ENCODE measurements around the gene TRAM2. TPM values are rescaled to one million over a fixed set of nuclear protein-coding genes. Genes with fewer than 3 reads are reported as not detected.
A peak's percentile ranks its signal among the peaks of the same experiment; 100 is the strongest.

The TRAM2 gene
- total and polyA plus RNA-seq, 2 donors (not counting 3 experiments of a cell fraction or from before 2014, with no cell fraction given): 85.7 to 98.6 TPM

- Histone ChIP-seq H3K27me3 (ENCODE audit: control insufficient read depth in 2 of 2, insufficient read depth in 2 of 2, low read length in 2 of 2) (no peaks in the 10 kb centered on the region), H3K9me1 (replicated peaks; ENCODE audit: control insufficient read depth, extremely low read depth, insufficient read depth, low read length) (no peaks in the 10 kb centered on the region), H3K79me2 (ENCODE audit: control insufficient read depth, insufficient read depth, low read length) (no peaks in the 10 kb centered on the region), H3K4me2 (ENCODE audit: insufficient read depth, low read length) (peak overlapping the region; percentile 43), H3K9ac (replicated peaks; ENCODE audit: extremely low read depth, insufficient read depth, low read length) (peak overlapping the region; percentile 8), H2AFZ (ENCODE audit: low read depth, low read length) (no peak overlapping the region), H4K20me1 (replicated peaks; ENCODE audit: control insufficient read depth, extremely low read depth, insufficient read depth, low read length) (no peaks in the 10 kb centered on the region), H3K9me3 (replicated peaks; ENCODE audit: control insufficient read depth, insufficient read depth, low read length) (no peaks in the 10 kb centered on the region), H3K36me3 (ENCODE audit: control insufficient read depth in 2 of 2, extremely low read depth in 1 of 2, insufficient read depth in 2 of 2, low read length in 2 of 2) (no peaks in the 10 kb centered on the region), H3K27ac (ENCODE audit: insufficient read depth, low read depth, low read length) (peak overlapping the region; percentile 65), H3K4me3 (replicated peaks in 1 of 3; ENCODE audit: insufficient read depth in 1 of 3, low read depth in 1 of 3, low read length in 3 of 3) (no peak overlapping the region), H3K4me1 (ENCODE audit: control insufficient read depth, extremely low read depth, insufficient read depth, low read length) (peaks cover 35% of the 10 kb centered on the region)
- dilution Hi-C loops (cut with MboI; ENCODE audit: extremely low pct_ligation_motif_present, low sequenced_read_pairs): no loop called here
- peak; percentile 83 for TF ChIP-seq FOS (IDR thresholded peaks at IDR 0.05; ENCODE audit: borderline replicate concordance, insufficient read depth, low read length)
- peak; percentile 84 for TF ChIP-seq POLR2AphosphoS5 (IDR thresholded peaks at IDR 0.05; ENCODE audit: insufficient read depth, low read depth, low read length)
- TF ChIP-seq GATA2 (IDR thresholded peaks at IDR 0.05; ENCODE audit: insufficient read depth, insufficient read length, low read depth, low read length): peak; percentile 96
- TF ChIP-seq MYC (IDR thresholded peaks at IDR 0.05; ENCODE audit: low read depth, low read length): no peak
- peak; percentile 68 for TF ChIP-seq JUN (IDR thresholded peaks at IDR 0.05; ENCODE audit: borderline replicate concordance, insufficient read depth, insufficient read length, low read depth)
- no peak for TF ChIP-seq MAX (IDR thresholded peaks at IDR 0.05; ENCODE audit: insufficient read depth, insufficient read length)
- intact Hi-C loops (cut with micrococcal nuclease): loop anchor here (1.0 to 2.0 kb wide), 5 partner anchors 32 to 85 kb away; partner anchors contain the start of gene EFHC1
- FAIRE-seq (peak; percentile 98), DNase-seq (ENCODE audit: low read depth, low spot score) (peak; percentile 80)
- CTCF ChIA-PET: interaction anchor here (0.7 to 1.6 kb wide), 9 partner anchors 9 to 83 kb away, joined by 3 to 14 read pairs (median 5); partner anchors contain the start of gene EFHC1
- no TSS peak for BruUV-seq (replicated peaks)
- POLR2A ChIA-PET: interaction anchor here (1.3 to 1.6 kb wide), 2 partner anchors 66 to 73 kb away, joined by 3 to 5 read pairs; no protein-coding TSS in a partner anchor
Measured at GRCh38 chr6:52489881-52490280, 87.0 kb downstream of the TRAM2 start.

GRCh38 chr6:52483671-52484003, 93.2 kb downstream of the TRAM2 start:
- Histone ChIP-seq H3K9me1 (replicated peaks; ENCODE audit: control insufficient read depth, extremely low read depth, insufficient read depth, low read length) (no peaks in the 10 kb centered on the region), H3K9ac (replicated peaks; ENCODE audit: extremely low read depth, insufficient read depth, low read length) (no peak overlapping the region), H3K4me1 (ENCODE audit: control insufficient read depth, extremely low read depth, insufficient read depth, low read length) (peaks cover 2% of the 10 kb centered on the region), H3K4me3 (replicated peaks in 1 of 3; ENCODE audit: insufficient read depth in 1 of 3, low read depth in 1 of 3, low read length in 3 of 3) (no peak overlapping the region), H3K27ac (ENCODE audit: insufficient read depth, low read depth, low read length) (no peak overlapping the region), H3K9me3 (replicated peaks; ENCODE audit: control insufficient read depth, insufficient read depth, low read length) (no peaks in the 10 kb centered on the region), H4K20me1 (replicated peaks; ENCODE audit: control insufficient read depth, extremely low read depth, insufficient read depth, low read length) (no peaks in the 10 kb centered on the region), H3K36me3 (ENCODE audit: control insufficient read depth in 2 of 2, extremely low read depth in 1 of 2, insufficient read depth in 2 of 2, low read length in 2 of 2) (no peaks in the 10 kb centered on the region), H3K4me2 (ENCODE audit: insufficient read depth, low read length) (no peak overlapping the region), H2AFZ (ENCODE audit: low read depth, low read length) (no peak overlapping the region), H3K27me3 (ENCODE audit: control insufficient read depth in 2 of 2, insufficient read depth in 2 of 2, low read length in 2 of 2) (no peaks in the 10 kb centered on the region), H3K79me2 (ENCODE audit: control insufficient read depth, insufficient read depth, low read length) (no peaks in the 10 kb centered on the region)
- POLR2A ChIA-PET: interaction anchor here (0.6 kb wide), 1 partner anchor 10 kb away, joined by 3 read pairs; no protein-coding TSS in a partner anchor
- no peak for FAIRE-seq
- no peak for DNase-seq (ENCODE audit: low read depth, low spot score)
- intact Hi-C loops (cut with micrococcal nuclease) (no loop called here), dilution Hi-C loops (cut with MboI; ENCODE audit: extremely low pct_ligation_motif_present, low sequenced_read_pairs) (no loop called here)
- CTCF ChIA-PET: interaction anchor here (1.7 to 3.1 kb wide), 2 partner anchors 16 to 23 kb away, joined by 4 to 11 read pairs; no protein-coding TSS in a partner anchor
- no TSS peak for BruUV-seq (replicated peaks)
- no peak for TF ChIP-seq GATA2 (IDR thresholded peaks at IDR 0.05; ENCODE audit: insufficient read depth, insufficient read length, low read depth, low read length)
- TF ChIP-seq CTCF (IDR thresholded peaks at IDR 0.05; ENCODE audit: extremely low read depth in 1 of 2, insufficient read depth in 1 of 2, low read depth in 1 of 2, low read length in 2 of 2): no peak
- TF ChIP-seq MYC (IDR thresholded peaks at IDR 0.05; ENCODE audit: low read depth, low read length): no peak
- TF ChIP-seq POLR2AphosphoS5 (IDR thresholded peaks at IDR 0.05; ENCODE audit: insufficient read depth, low read depth, low read length): no peak
- no peak for TF ChIP-seq POLR2A (IDR thresholded peaks at IDR 0.05; ENCODE audit: low read depth, low read length)
- TF ChIP-seq EZH2 (IDR thresholded peaks at IDR 0.05; ENCODE audit: borderline replicate concordance, low read depth, low read length, severe bottlenecking): no peak
- no peak for TF ChIP-seq FOS (IDR thresholded peaks at IDR 0.05; ENCODE audit: borderline replicate concordance, insufficient read depth, low read length)
- no peak for TF ChIP-seq MAX (IDR thresholded peaks at IDR 0.05; ENCODE audit: insufficient read depth, insufficient read length)
- TF ChIP-seq JUN (IDR thresholded peaks at IDR 0.05; ENCODE audit: borderline replicate concordance, insufficient read depth, insufficient read length, low read depth): no peak

Data from endothelial cell of umbilical vein (primary cell).